Measurements from ENCODE around the gene ITPR1. TPM values are rescaled to one million over a fixed set of nuclear protein-coding genes. Genes with fewer than 3 reads are reported as not detected.

ITPR1 gene
- total and polyA plus RNA-seq, 2 experiments from 2014 or later = 1.4 to 2.5 TPM

DNA sequence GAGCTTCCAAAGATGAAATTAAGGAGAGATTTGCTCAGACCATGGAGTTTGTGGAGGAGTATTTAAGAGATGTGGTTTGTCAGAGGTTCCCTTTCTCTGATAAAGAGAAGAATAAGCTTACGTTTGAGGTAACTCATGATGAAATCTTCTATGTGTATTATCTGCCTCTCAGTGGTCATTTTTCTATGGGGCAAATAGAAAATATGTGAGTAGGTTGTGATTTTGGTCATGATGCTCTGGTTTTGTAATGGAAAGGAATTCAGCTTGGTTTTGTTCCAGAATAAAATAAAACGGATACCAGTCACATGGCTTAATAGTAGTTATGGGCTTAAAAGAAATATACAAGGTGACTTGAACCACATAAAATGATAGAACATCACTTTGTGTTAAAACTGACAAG lies 181.1 kb downstream of the ITPR1 start:
- Histone ChIP-seq H3K4me2 (ENCODE audit: unreplicated experiment) (peak overlapping the region; percentile 54), H3K36me3 (ENCODE audit: low read depth) (no peaks in the 10 kb centered on the region), H3K27me3 (replicated peaks; ENCODE audit: insufficient read depth) (no peaks in the 10 kb centered on the region), H3K4me3 (peak overlapping the region; percentile 8; the same call in 1 of the 2 replicates), H3K27ac (peak overlapping the region; percentile 72), H4K20me1 (ENCODE audit: insufficient read depth) (no peaks in the 10 kb centered on the region), H3K9me2 (ENCODE audit: insufficient read depth) (no peaks in the 10 kb centered on the region), H3K79me2 (ENCODE audit: insufficient read depth) (no peaks in the 10 kb centered on the region), H3K9ac (peak overlapping the region; percentile 42), H3K4me1 (ENCODE audit: insufficient read depth) (peaks cover 14% of the 10 kb centered on the region), H3K9me3 (ENCODE audit: low read depth) (no peaks in the 10 kb centered on the region), H2AFZ (peak overlapping the region; percentile 33), H3F3A (ENCODE audit: insufficient read depth) (peaks cover 15% of the 10 kb centered on the region)
- TF ChIP-seq EZH2 (IDR thresholded peaks at IDR 0.05; ENCODE audit: insufficient read depth, poor library complexity, severe bottlenecking) (no peak), EZH2phosphoT487 (IDR thresholded peaks at IDR 0.05; ENCODE audit: insufficient read depth, low read depth) (no peak)
- in situ Hi-C loops (cut with MboI) = no loop called here
- peak; percentile 66 for DNase-seq
- 5 to 7% methylated on average over 2 of the region's 2 CpGs for WGBS, 2 experiments (ENCODE audit: low coverage in 1 of 2, low lambda C conversion rate in 2 of 2, missing lambda C conversion rate in 2 of 2)

DNA sequence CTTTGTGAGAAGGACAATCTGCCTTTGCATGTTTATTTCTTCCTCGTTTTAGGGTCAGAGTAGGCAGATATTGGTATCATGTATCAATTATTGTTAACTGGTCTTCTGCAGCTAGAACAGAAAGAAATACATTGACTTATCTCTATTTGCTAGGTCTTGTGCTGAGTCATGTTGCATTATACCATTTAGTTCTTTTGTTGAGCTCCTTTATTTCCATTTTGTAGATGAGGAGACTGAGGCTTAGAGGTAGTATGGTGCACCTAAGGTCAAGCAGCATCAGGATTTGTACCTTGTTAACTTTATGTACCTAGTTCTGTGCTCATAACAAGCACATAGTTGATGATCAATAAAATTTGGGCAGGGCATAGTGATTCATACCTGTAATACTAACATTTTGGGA lies 182.6 kb downstream of the ITPR1 start:
- no peak for TF ChIP-seq EZH2 (IDR thresholded peaks at IDR 0.05; ENCODE audit: insufficient read depth, poor library complexity, severe bottlenecking)
- no peak for TF ChIP-seq EZH2phosphoT487 (IDR thresholded peaks at IDR 0.05; ENCODE audit: insufficient read depth, low read depth)
- no peaks in the 10 kb centered on the region for H3K9me2 ChIP-seq (ENCODE audit: insufficient read depth)
- no peaks in the 10 kb centered on the region for H3K36me3 ChIP-seq (ENCODE audit: low read depth)
- H3K9ac ChIP-seq = no peak overlapping the region
- H3K79me2 ChIP-seq (ENCODE audit: insufficient read depth) = no peaks in the 10 kb centered on the region
- H3K9me3 ChIP-seq (ENCODE audit: low read depth) = no peaks in the 10 kb centered on the region
- H4K20me1 ChIP-seq (ENCODE audit: insufficient read depth) = no peaks in the 10 kb centered on the region
- H3F3A ChIP-seq (ENCODE audit: insufficient read depth) = peaks cover 17% of the 10 kb centered on the region
- peaks cover 19% of the 10 kb centered on the region for H3K4me1 ChIP-seq (ENCODE audit: insufficient read depth)
- H3K4me3 ChIP-seq = no peak overlapping the region
- in situ Hi-C loops (cut with MboI) = no loop called here
- 61 to 79% methylated on average over 1 of the region's 1 CpG for WGBS, 2 experiments (ENCODE audit: low coverage in 1 of 2, low lambda C conversion rate in 2 of 2, missing lambda C conversion rate in 2 of 2)
- H3K27me3 ChIP-seq (replicated peaks; ENCODE audit: insufficient read depth) = no peaks in the 10 kb centered on the region
- H3K4me2 ChIP-seq (ENCODE audit: unreplicated experiment) = no peak overlapping the region
- no peak for DNase-seq
- H3K27ac ChIP-seq = no peak overlapping the region
- no peak overlapping the region for H2AFZ ChIP-seq

GRCh38 chr3:4678320-4678719 lies 185.2 kb downstream of the ITPR1 start:
- Histone ChIP-seq H3K4me1 (ENCODE audit: insufficient read depth) (peaks cover 23% of the 10 kb centered on the region), H3K9me2 (ENCODE audit: insufficient read depth) (no peaks in the 10 kb centered on the region), H3K4me2 (ENCODE audit: unreplicated experiment) (no peak overlapping the region), H3K4me3 (no peak overlapping the region), H4K20me1 (ENCODE audit: insufficient read depth) (no peaks in the 10 kb centered on the region), H3K27me3 (replicated peaks; ENCODE audit: insufficient read depth) (no peaks in the 10 kb centered on the region), H3K79me2 (ENCODE audit: insufficient read depth) (no peaks in the 10 kb centered on the region), H3K9ac (no peak overlapping the region), H3F3A (ENCODE audit: insufficient read depth) (peaks cover 20% of the 10 kb centered on the region), H3K36me3 (ENCODE audit: low read depth) (no peaks in the 10 kb centered on the region), H3K27ac (no peak overlapping the region), H2AFZ (no peak overlapping the region), H3K9me3 (ENCODE audit: low read depth) (no peaks in the 10 kb centered on the region)
- DNase-seq = no peak
- TF ChIP-seq EZH2phosphoT487 (IDR thresholded peaks at IDR 0.05; ENCODE audit: insufficient read depth, low read depth) (no peak), EZH2 (IDR thresholded peaks at IDR 0.05; ENCODE audit: insufficient read depth, poor library complexity, severe bottlenecking) (no peak)
- 81 to 82% methylated on average over 10 of the region's 10 CpGs for WGBS, 2 experiments (ENCODE audit: low coverage in 1 of 2, low lambda C conversion rate in 2 of 2, missing lambda C conversion rate in 2 of 2)
- in situ Hi-C loops (cut with MboI) = no loop called here

DNA sequence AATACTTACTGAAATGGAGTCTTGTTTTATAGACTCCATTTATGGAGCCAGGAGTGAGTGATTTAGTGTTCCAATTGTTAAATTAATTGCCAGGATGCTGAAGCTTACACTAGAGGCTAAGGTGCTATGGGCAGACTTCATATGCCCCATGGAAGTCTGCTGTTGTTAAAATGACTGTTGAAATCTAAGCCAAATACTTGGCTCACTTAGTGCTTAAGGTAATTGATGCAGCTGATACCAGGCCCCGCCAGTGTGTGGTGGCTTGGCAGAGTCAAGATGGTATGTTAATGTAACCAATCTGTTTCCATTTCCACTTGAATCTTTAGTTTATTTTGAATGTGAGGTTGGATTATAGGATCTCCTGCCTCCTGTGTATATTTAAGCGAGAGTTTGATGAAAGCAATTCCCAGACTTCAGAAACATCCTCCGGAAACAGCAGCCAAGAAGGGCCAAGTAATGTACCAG lies 187.1 kb downstream of the ITPR1 start:
- no peak overlapping the region for H2AFZ ChIP-seq
- H3K4me2 ChIP-seq (ENCODE audit: unreplicated experiment) = no peak overlapping the region
- H3K9ac ChIP-seq = no peak overlapping the region
- peaks cover 5% of the 10 kb centered on the region; the same call in 1 of the 2 replicates for H3F3A ChIP-seq (ENCODE audit: insufficient read depth)
- no peaks in the 10 kb centered on the region for H4K20me1 ChIP-seq (ENCODE audit: insufficient read depth)
- no peaks in the 10 kb centered on the region for H3K27me3 ChIP-seq (replicated peaks; ENCODE audit: insufficient read depth)
- peaks cover 9% of the 10 kb centered on the region for H3K4me1 ChIP-seq (ENCODE audit: insufficient read depth)
- in situ Hi-C loops (cut with MboI) = no loop called here
- H3K27ac ChIP-seq = no peak overlapping the region
- no peaks in the 10 kb centered on the region for H3K9me2 ChIP-seq (ENCODE audit: insufficient read depth)
- no peaks in the 10 kb centered on the region for H3K79me2 ChIP-seq (ENCODE audit: insufficient read depth)
- no peak for DNase-seq
- WGBS, 2 experiments (ENCODE audit: low coverage in 1 of 2, low lambda C conversion rate in 2 of 2, missing lambda C conversion rate in 2 of 2) = 66 to 77% methylated on average over 3 of the region's 3 CpGs
- TF ChIP-seq EZH2 (IDR thresholded peaks at IDR 0.05; ENCODE audit: insufficient read depth, poor library complexity, severe bottlenecking) (no peak), EZH2phosphoT487 (IDR thresholded peaks at IDR 0.05; ENCODE audit: insufficient read depth, low read depth) (no peak)
- H3K36me3 ChIP-seq (ENCODE audit: low read depth) = no peaks in the 10 kb centered on the region
- no peak overlapping the region for H3K4me3 ChIP-seq
- no peaks in the 10 kb centered on the region for H3K9me3 ChIP-seq (ENCODE audit: low read depth)

DNA sequence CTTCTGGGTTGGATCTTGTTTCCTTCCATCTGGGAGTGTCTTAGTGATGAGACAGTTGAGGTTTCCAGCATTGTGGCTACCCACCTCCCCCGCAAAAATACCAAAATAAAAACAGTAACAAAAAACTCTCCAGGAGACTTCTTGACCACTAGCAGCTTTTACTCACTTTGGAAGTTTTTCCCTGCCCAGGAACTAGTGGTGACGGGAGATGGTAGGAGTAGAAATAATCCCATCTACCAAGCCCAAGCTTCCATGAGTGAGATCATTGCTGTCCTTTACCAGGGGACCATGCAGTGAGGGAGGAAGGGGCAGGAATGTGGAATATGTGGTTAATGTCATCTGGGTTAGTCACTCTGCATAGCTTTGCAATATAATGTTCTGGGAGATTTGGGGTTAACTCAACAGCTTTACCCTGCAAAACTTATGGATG lies 187.7 kb downstream of the ITPR1 start:
- DNase-seq = peak; percentile 19
- Histone ChIP-seq H3K4me2 (ENCODE audit: unreplicated experiment) (no peak overlapping the region), H3K4me3 (no peak overlapping the region), H3K27me3 (replicated peaks; ENCODE audit: insufficient read depth) (no peaks in the 10 kb centered on the region), H2AFZ (no peak overlapping the region), H3K9me2 (ENCODE audit: insufficient read depth) (no peaks in the 10 kb centered on the region), H3K27ac (no peak overlapping the region), H4K20me1 (ENCODE audit: insufficient read depth) (no peaks in the 10 kb centered on the region), H3K4me1 (ENCODE audit: insufficient read depth) (peaks cover 9% of the 10 kb centered on the region), H3K79me2 (ENCODE audit: insufficient read depth) (no peaks in the 10 kb centered on the region), H3K36me3 (ENCODE audit: low read depth) (no peaks in the 10 kb centered on the region), H3K9ac (no peak overlapping the region), H3F3A (ENCODE audit: insufficient read depth) (peaks cover 5% of the 10 kb centered on the region; the same call in 1 of the 2 replicates), H3K9me3 (ENCODE audit: low read depth) (no peaks in the 10 kb centered on the region)
- no peak for TF ChIP-seq EZH2phosphoT487 (IDR thresholded peaks at IDR 0.05; ENCODE audit: insufficient read depth, low read depth)
- TF ChIP-seq EZH2 (IDR thresholded peaks at IDR 0.05; ENCODE audit: insufficient read depth, poor library complexity, severe bottlenecking) = no peak
- in situ Hi-C loops (cut with MboI) = no loop called here
- WGBS, 2 experiments (ENCODE audit: low coverage in 1 of 2, low lambda C conversion rate in 2 of 2, missing lambda C conversion rate in 2 of 2) = 88 to 93% methylated on average over 2 of the region's 2 CpGs
